ENCODE results near the gene NOC2L.

The NOC2L gene

GRCh38 chr1:942864-943533, 16.1 kb downstream of the NOC2L start:
- DNase-seq (ENCODE audit: low spot score), result no peak

GRCh38 chr1:942411-942821, 16.6 kb downstream of the NOC2L start:
- no peak for DNase-seq (ENCODE audit: low spot score)

GRCh38 chr1:941588-942383, 17.3 kb downstream of the NOC2L start:
- DNase-seq (ENCODE audit: low spot score), result no peak

DNA sequence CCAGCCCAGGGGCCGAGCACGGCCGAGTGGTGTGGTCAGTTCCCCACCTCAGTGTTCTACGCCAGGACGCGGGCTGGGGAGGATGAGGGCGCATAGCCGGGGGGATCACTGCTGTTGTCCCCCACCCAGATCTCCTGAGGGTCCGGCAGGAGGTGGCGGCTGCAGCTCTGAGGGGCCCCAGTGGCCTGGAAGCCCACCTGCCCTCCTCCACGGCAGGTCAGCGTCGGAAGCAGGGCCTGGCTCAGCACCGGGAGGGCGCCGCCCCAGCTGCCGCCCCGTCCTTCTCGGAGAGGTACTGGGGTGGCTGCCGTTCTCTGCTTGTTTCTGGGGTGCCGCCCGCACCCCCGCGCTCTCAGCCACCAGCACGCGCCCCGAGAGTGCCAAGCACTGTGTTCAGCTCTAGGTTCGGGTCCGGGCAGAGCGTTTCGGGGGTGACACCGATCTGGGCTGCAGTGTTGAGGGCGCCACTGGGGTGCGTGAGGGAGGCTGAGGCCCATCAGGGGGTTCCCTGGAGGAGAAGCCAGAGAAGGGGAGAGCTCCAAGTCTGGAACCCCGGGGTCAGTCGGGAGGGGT, 18.0 kb downstream of the NOC2L start:
- no peak for DNase-seq (ENCODE audit: low spot score)

- no peak for DNase-seq (ENCODE audit: low spot score)
Measured at GRCh38 chr1:940107-941014, 18.7 kb downstream of the NOC2L start.

GRCh38 chr1:939511-940106, 19.4 kb downstream of the NOC2L start:
- no peak for DNase-seq (ENCODE audit: low spot score)

DNA sequence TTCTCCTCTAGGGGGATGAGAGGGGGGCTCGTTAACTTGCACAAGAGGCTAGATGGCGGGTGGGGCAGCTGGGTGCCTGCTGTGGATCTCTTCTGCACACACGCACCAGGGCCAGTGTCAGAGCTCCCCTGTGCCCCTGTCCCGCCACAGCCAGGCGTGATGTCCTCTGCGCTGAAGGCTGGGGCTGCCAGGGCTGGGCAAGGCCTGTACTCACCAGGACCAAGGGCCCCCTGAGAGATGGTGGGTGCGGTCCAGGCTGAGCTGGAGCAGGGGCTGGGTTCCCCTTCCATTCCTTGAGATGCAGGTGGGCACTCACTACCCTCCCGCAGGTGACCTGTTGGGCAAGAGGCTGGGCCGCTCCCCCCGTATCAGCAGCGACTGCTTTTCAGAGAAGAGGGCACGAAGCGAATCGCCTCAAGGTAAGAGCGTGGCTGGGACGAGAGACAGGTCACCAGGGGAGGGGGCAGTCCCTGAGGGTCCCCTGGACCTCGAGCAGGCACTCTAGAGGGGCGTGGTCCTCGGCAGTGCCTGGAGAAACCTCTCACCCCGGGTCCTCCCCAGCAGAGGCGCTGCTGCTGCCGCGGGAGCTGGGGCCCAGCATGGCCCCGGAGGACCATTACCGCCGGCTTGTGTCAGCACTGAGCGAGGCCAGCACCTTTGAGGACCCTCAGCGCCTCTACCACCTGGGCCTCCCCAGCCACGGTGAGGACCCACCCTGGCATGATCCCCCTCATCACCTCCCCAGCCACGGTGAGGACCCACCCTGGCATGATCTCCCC, 20.2 kb downstream of the NOC2L start:
- DNase-seq (ENCODE audit: low spot score), result no peak

DNA sequence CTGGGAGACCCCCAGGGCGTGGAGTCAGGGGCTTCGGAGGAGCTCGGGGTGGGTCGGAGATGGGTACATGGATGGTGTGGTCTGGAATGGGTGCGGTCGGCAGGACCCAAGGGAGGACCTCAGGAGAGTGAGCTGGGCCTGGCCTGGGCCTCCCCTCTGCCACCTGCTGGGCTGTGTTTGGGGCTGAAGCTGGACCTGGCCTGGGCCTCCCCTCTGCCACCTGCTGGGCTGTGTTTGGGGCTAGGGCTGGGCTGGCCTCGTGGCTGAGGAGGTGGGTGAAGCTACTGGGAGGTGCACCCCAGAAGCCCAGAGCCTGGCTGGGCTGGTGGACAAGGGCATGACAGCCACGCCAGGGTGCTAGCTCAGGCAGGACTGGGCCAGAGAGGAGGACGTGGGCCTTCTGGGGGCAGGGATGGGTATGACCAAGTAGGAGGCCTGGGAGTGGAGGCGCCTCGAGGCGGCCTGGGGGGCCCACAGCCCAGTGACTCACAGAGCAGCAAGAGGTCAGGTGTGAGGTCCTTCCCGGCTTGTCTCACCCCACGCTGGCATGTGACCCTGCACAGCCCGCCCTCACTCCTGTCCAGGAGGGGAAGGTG, 20.9 kb downstream of the NOC2L start:
- DNase-seq (ENCODE audit: low spot score), result no peak

- no peak for DNase-seq (ENCODE audit: low spot score)
Measured at GRCh38 chr1:937521-937920, 21.5 kb downstream of the NOC2L start.

DNA sequence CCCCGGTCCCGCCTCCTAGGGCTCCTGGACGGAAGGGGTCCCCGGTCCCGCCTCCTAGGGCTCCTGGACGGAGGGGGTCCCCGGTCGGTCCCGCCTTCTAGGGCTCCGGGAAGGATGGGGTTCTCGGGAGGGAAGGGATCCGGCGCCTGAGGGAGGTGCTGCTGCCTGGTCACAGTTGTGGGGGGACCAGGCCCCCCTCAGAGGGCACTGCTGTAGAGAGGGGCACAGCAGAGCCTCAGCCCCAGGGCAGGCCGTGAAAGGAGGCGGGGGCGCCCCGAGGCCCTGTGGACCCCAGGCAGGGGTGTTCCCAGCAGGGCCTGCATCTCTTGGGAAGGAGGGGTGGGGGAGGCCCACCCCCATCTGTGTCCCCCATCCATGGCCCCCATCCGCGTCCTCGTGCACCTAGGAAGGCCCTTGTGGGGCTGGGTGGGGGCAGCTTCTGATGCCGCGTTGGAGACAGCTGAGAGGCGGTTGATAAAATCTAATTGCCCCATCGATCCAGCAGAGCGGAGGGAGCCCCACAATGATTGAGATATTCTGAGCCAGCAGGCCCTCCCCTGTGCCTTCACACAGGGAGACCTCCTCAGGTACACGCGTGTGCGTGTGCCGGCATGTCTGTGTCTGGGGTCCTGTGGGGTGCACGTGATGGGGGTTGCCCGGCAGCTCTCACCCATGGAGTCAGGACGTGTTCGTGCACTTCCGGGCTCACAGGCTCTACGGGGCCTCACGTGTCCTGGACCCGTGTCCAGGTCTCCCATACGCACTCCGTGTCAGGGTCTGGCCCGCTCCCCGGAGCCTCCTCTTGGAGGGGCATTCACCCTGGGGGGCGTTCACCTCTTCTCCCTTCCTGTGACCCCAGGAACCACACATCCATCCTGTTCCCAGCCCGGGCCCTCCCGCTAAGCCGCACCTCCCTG, 22.4 kb downstream of the NOC2L start:
- no peak for DNase-seq (ENCODE audit: low spot score)

DNA sequence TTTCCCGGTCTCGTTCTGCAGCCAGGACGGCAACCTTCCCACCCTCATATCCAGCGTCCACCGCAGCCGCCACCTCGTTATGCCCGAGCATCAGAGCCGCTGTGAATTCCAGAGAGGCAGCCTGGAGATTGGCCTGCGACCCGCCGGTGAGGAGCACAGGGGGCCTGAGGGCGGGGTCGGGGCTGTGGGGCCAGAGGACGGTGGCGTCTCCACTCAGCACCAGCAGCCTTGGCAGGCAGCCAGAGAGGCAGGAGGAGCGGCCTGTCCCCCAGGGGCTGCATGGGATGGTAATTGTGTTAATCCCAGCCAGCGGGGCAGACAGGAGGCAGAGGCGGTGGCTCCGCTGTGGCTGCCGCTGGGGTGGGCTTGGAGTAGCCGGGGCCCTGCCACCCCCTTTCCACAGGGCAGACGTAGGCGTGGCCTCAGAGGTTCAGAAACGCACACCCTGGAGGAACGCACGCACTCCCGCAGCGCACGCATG, 23.3 kb downstream of the NOC2L start:
- no peak for DNase-seq (ENCODE audit: low spot score)

DNA sequence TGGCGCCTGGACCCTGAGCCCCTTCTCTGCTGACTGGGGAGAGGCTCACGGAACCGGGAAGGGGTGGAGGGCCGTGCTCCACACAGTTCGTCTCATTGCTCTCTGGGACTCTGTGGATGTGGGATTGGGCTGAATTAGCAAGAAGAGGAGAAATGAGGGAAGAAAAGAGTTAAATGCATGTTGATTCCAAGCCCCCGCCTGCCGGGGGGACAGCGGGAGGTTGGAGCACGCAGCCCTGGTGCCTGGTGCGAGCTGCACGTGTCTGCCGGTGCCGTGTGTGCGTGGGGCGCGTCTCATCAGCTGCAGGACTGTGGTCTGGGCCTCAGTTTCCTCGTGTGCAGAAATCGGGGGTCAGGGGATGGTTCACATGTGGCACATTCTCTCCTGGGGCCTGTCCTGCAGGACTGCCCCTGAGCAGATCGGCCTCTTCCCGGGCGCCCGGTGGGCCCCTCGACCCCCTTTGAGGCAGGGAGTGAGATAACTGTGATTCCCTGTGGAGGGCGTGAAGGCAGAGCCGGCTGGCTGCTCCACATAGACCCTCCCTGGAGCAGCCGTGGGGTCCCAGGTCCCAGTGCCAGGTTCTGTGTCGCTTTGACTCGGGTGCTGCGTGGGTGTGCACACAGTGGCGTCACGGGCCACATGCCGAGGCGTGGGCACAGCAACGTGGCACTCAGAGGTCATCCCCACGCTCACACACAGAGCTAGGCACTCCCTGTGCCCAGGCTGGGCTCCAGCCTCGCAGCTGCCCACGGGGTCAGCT, 23.9 kb downstream of the NOC2L start:
- DNase-seq (ENCODE audit: low spot score), result no peak

DNA sequence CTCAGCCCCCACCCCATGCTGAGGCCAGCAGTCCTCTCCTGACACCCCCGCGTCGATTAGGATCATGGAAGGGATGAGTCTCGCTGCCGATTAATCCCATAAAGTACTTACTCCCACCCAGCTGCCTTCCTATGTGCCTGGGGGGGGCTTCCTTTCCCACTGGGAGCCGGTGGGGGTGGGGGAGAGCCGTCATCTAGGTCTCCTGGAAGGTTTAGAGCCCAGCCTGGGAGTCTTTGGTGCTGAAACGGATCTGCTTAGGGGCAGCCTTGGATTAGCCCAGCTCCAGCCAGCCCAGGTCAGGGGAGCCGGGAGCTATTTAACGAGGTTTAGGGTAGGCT, 25.5 kb downstream of the NOC2L start:
- no peak for DNase-seq (ENCODE audit: low spot score)

- DNase-seq (ENCODE audit: low spot score), result no peak
Measured at GRCh38 chr1:932776-933602, 26.1 kb downstream of the NOC2L start.

DNA sequence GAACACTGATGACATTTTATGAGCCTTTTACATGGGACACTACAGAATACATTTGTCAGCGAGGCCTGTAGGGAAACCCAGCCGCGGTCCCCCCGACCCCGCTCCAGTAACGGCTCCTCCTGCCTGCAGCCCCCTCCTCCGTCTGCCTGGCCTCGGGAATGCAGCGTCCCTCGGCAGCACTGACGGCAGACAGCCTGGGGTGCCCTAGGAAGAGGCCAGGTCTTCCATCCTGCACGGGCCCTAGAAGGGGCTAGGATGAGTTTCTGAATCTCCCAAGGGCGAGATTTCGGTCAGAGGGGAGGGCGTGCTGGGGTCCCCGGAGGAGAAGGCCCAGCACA, 26.9 kb downstream of the NOC2L start:
- DNase-seq (ENCODE audit: low spot score), result no peak

DNA sequence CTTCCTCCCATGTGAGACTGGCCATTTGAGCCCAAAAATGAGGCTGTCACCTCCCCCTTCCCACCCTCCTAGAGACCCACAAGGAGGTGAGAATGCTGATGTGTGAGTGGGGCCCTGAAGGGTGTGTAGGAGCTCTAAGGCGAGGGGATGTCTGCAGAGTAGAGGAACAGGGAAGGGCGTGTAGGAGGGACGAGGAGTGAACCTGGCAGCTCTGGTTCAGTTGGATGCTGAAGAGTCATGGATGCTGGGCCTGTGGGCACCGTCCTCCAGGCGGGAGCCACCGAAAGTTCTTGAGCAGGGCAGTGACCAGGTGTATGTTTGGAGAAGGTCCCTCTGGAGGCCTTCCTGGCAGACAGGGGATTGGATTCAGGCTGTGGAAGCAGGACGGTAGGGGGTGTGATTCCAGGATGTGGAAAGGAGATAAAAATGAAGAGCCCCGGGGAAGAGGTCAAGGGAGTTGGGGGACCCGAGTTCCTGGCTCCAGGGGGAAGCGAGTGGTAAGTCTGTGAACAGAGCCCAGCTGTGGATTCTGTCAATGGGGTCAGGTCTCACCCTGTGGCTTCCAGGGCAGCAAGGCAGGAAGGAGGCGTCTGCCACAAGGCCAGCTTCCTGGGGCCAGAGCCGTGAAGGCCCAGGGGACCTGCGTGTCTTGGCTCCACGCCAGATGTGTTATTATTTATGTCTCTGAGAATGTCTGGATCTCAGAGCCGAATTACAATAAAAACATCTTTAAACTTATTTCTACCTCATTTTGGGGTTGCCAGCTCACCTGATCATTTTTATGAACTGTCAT, 27.5 kb downstream of the NOC2L start:
- no peak for DNase-seq (ENCODE audit: low spot score)

DNA sequence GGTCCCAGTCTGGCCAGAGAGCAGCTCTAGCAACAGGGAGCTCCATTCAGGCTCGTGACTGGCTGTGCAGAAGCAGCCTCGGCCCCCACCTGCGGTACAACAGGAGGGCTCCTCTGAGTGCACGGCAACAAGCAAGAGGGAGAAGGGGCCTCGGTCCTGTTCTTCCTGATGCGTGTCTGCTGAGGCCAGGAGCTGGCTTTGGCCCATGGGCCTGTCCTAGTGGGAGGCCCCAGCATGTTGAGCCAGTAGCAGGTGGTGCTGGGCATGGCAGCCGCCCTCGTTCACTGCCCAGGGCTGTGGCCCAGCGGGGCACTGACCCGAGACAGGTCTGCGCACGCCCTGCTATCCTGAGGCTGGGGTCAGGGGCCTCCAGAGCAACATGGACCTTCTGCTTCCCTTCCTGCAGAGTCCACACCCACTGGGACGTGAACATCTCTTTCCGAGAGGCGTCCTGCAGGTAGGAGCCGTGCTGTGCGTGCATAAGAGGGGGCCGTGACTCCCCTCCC, 28.4 kb downstream of the NOC2L start:
- no peak for DNase-seq (ENCODE audit: low spot score)
